HG03558 (cell line): ENCODE measurements around the gene PNMA1.
"Not testable (repeated sequence)": the region's sequence is repeated elsewhere in the genome, so short reads cannot be mapped to it uniquely, and the experiment has no call there.

Experiments
- ATAC-seq: cut with Tn5 transposase; IDR thresholded peaks from one replicate; pipeline ENCODE4 v1.9.1; 2021; ENCODE audit warnings: moderate number of reproducible peaks; ENCODE audit not compliant: unreplicated experiment; ENCODE audit errors: extremely low read depth

Gene PNMA1

DNA sequence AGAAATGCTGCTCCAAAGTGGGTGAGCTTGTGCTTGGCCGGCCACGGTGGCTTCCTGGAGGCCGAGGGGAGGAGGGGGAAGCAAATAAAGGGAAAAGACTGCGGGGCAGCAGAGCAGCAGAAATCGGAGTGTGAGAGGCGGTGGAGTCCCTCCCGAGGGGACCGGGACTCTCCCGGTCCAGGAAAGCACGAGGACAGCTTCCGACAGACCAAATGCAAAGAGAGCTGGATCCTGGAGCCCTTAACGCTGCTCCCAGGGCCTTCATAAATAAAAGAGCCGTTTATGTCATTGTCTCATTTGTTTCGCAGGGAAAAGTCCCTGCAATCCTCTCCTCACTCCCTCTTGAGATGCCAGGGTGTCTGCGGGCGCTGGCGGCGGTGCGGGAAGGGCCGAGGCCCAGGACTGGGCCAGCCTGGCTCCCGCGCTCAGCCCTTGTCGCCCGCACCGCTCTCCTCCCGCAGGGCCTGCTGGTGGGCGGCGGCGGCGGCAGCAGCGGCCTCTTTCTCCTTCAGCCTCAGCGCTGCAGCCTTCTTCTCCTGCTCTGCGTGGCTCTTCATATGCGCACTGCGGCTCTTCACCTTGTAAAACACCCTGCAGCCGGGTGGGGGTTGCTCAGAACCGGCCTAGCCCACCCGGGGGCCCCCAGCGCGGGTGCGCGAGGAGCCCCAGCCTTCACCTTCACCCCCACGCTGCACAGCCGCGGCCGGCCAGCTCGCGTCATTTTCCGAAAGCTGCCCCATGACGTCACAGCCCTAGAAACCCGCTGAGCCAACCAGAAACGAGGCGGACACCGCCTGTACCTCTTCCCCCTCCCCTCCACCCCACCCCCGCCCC, 4.5 kb upstream of the PNMA1 start:
- no peak for ATAC-seq

DNA sequence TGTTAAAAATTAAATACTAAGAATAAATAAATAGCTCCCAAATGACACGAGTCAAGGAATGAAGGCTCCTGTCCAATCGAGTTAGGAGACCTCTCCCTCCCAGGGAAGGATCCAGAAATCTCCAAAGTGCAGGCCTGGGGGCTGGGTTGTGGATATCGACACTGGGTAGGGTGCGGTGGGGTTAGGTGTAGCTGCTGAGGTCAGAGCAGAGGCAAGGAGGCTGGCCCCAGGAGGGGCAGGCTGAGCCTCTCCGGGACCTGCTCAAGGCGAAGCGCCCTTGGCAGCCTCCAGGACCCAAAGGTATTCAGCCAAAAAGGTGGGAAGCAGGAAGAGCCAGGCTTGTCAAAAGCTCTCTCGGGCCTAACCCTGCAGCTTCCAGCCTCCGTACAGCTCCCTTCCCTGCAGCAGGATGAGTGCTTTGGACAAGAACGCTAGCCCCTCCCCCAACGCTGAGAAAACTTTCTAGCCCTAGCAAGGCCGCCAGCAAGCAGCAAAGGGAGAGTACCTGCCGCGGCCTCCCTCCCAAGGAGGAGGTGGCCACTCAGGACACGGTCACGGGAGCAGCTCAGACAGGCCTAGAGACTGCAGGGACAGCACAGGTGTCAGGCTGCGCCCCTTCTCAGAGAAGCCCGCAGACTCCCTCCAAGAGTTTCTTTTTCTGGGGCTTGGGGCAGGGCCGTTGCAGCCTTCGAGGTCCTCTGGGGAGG, 3.7 kb upstream of the PNMA1 start:
- no peak for ATAC-seq

DNA sequence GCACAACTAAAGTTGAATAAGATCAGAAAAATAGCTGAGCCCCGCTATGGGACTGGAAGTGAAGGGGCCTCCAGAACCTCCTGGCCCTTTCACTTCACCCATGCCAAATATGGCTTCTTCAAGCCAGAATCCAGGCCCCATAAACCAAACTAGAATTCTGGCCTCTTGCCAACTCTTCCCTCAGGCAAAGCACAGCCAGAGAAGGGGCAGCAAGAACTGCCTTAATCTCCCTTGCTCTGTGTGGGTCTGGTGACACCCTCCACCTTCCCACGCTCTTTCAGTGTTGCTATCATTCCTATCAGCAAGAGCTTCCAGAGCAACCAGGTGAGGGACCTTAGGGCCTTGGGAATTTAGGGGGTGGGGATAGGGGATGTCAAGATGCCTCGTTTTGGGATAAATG, 3.1 kb upstream of the PNMA1 start:
- no peak for ATAC-seq

DNA sequence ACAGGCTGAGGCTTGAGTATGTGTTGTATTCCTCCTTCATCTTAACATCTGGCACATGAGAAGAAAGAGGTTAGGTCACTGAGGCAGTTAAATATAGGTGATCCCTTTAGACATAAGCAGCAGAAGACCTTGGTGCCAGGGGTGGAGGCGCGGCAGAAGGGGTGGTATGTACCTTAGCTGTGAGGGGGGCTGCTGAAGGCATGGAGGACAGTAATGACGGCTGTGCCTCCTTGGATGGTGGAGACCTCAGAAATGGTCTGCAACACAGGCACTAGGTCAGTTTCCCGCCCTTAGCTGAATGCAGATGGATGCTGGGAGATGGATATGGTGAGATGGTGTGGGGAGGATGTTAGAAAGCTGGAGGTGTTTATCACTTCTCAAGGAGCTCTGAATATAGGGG, 1.5 kb upstream of the PNMA1 start:
- ATAC-seq = no peak

DNA sequence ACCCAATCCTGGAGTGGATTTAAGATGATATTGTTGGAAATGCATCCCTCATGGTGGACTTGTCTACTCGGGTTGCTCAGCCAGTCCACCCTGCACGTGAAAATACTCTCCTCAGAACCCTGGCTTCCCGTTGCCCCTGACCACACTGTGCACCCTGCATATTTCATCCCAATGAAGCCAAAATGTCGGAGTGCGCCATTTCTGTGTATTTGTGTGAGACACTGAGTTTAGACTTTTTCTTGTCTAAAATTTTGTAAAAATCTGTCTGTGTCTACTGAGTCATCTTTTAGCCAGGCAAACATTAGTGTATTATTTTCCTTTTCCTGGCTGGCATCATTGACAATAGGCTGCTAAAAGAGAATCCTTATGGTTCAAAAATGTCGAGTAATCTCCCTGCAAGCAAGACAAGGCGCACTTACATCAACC, 485 bp upstream of the PNMA1 start:
- no peak for ATAC-seq

DNA sequence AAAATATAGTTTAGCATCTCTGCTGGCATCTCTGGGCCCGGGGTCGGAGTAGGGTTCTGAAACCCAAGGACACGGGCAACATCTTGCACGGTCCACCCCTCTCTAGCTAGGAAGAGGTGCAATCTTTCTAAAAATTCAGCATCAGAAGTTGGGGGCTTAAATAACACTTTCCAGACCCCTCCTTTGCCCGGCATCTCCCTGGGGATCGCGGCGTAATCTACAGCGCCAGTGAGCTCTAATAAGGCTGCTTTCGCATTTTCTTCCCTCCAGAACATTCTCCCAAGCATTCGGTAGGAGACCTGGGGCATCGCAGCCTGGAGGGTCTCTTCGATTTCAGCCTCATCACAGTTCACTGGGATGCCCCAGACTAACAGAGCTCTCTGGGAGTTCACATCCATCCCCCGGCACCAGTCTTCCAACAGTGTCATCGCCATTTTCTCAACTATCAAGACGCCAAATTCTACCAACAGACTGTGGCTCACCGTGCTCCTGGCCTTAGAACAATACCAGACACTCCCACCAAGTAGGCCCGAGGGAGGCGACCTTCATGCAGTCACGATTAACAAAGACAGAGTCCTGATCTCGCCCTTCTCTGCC, 880 bp downstream of the PNMA1 start:
- no peak for ATAC-seq

DNA sequence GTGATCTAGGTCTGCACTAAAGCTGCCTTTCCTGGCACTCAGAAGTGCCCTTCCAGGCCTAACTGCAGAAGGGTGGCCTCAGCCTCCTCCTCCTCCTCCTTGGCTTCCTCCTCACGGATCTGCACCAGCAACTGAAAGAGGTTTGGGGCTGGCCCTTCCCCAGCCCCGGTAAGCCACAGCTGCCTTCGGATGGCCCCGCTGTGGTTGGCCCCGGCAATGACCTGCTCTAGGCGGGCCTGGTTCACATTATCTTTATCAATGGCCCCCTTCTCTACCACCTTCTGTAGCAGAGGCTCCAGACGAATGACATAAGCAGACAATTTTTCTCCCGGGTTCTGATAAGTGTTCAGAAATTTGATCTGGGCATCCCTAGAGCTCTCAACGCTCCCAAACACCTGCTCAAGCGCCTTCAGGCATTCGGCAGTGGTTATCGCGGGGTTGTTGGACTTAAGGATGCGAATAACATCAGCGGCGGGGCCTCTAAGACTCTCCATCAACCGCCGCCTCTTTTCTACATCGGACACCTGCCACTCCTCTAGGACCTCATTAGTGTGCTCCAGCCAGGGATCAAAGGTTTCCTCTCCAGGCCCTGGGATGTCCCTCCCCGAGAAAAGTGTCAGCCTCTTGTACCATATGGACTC, 1.5 kb downstream of the PNMA1 start:
- ATAC-seq = no peak

DNA sequence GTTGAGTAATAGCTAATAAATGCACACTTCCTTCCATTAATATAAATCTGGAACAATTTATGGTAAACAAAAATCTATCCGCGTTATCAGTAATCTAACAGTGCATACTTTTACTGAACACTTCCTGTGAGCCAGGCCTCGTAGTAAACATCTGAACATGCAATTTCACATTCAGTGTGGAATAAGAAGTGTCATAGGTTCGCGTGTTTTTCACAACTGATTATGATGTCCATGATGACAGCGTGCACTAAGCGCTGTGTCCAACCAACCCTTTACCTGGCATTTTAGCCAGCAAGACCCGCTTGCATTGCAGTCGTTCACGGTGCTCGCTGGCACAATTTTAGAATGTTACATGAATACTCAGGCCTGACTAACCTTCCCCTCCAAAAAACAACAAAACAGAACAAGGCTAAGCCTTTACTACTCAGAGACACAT, 2.1 kb downstream of the PNMA1 start:
- no peak for ATAC-seq

DNA sequence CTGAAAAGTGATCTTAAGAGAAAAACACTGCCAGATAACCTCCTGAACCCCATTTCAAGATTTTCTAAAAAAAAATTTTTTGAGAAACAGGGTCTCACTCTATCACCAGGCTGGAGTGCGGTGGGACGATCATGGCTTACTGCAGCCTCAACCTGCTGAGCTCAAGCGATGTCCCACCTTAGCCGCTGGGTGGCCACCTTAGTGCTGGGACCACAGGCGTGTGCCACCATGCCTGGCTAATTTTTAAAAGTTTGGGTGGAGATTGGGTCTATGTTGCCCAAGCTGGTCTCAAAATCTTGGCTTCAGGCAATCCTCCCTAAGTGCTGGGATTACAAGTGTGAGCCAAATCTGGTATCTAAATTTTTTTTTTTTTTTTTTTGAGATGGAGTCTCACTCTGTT, 3.4 kb downstream of the PNMA1 start:
- no peak for ATAC-seq

DNA sequence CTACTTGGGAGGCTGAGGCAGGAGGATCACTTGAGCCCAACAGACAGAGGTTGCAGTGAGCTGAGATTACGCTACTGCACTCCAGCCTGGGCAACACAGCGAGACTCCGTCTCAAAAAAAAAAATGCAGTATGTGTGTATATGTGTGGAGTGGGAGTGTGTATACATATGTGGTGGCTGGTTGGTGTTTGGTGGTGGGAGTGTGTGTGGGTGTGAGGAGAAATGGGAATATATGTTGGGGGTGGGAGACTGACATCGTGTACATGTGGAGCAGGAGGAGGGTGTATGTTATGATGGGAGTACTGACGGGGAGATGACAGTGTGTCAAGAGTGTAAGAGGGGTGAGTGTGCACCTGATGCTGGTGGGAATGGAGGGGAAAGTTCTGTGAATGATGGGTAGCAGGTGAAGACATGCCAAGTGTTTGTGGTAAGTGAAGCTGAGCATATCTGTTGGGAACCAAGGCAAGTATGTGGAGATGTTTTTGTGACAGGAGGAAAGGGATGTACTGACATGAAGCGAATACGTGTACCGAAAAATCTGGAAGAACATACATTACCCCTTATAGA, 4.2 kb downstream of the PNMA1 start:
- no peak for ATAC-seq

DNA sequence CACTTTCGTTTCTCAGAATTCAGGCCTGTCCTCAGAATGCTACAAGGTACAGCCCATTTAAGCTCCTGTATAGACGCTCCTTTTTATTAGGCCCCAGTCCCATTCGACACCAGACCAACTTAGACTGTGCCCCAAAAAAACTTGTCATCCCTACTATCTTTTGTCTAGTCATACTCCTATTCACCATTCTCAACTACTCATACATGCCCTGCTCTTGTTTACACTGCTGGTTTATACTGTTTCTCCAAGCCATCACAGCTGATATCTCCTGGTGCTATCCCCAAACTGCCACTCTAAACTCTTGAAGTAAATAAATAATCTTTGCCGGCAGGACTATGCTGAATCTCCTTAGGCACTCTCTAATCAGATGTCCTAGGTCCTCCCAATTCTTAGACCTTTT, 6.1 kb downstream of the PNMA1 start:
- ATAC-seq = not testable (repeated sequence)

DNA sequence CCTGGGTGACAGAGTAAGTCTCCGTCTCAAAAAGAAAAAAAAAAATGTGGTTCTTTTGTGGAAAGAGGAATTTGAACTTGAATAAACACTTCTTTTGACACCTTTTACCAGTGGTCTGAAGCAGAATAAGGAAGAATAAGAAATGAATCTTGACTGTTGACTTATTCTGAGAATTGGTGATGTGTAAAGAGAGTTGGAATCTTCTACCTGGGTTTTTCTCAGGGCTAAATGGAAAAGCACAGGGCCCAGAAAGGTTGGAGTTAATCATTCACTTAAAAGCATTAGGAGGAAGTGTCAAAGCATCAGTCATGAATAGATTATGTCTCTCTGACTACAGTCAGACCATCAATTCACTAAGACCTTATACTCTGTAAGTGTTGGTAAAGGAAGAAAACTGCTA, 13.9 kb downstream of the PNMA1 start:
- ATAC-seq = no peak

DNA sequence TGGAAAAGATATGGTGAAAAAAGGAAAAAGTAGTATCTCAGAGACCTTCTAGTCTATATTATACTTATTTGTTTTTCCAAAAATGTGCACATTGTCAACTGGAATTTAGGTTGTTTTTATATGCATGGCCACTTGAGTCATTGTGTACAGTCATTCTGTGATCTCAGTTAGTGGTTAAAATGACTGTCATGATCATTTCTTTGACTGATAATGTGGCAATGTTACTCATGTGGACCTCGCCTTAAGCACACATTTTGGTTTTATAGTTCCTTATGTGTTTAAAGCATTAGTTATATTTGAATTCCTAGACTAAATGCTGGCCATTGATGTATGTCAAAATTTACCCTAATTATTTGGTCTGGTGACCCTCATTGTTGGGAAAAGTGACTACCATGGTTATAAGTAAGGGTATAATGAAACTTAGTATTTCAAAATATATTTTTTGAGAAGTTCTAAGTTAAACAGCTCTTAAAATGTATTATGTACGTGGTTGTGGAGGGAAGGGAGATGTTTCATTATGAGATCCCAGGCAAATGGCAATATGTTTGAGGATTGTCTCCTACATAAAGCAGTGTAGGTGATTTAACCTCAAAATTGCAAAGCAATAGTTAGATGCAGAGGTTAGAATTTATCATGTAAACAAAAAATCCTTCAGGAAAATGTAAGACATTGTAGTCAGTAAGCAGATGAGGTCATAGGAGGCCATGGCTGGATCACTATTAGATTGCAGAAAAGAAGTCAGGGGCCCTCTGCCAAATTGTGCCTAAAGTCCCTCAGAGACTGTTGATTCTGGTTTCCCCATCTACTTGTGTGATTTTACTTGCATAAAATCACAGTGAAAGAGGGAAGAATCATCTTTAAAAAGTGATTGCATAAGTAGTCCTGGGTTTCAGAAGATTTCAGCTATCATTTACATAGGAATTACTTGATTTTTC, 17.5 kb downstream of the PNMA1 start:
- ATAC-seq = peak; percentile 62

DNA sequence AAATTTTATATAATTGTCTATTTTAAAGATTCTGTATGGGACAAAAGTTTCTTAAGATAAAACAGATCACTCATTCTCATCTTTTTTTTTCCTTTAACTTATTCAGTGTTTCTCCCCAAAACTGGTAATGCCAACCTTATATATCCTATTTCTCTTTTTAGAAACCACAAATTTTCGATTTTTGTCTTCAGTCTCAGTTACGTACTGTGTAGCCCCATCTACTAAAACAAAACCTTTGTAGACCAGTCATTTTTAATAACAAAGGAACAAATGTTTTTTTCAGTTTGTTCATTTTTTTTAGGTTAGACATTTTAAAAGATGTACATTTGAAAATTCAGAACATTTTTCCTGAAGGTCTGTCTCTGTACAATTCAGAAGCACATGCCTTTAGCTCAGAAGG, 18.2 kb downstream of the PNMA1 start:
- no peak for ATAC-seq

DNA sequence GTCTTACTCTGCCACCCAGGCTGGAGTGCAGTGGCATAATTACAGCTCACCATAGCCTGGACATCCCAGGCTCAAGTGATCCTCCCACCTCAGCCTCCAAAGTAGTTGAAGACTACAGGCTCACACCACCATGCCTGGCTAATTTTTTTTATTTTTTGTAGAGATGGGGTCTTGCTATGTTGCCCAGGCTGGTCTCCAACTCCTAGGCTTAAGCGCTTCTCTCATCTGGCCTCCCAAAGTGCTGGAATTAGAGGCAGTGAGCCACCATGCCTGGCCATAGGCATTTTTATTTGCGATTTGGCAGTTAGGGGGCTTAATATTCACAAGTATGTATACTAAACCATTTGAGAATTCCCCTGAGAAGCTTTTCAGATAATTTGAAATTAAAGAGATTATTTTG, 19.1 kb downstream of the PNMA1 start:
- no peak for ATAC-seq

DNA sequence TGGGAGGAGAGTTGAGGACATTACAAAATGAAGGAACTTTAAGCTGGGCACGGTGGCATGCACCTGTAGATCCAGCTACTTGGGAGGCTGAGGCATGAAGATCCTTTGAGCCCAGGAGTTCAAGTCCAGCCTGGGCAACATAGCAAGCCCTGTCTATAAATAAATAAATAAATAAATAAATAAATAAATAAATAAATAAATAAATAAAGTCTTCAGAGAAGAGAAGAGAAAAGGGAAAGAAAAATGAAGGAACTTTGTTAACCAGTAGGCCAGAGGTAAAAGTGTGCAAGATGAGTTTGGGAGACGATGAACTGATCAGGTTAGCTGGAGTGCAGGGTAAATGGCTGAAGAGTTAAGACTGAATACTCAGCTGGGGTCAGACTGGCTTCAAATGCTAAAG, 20.1 kb downstream of the PNMA1 start:
- no peak for ATAC-seq

DNA sequence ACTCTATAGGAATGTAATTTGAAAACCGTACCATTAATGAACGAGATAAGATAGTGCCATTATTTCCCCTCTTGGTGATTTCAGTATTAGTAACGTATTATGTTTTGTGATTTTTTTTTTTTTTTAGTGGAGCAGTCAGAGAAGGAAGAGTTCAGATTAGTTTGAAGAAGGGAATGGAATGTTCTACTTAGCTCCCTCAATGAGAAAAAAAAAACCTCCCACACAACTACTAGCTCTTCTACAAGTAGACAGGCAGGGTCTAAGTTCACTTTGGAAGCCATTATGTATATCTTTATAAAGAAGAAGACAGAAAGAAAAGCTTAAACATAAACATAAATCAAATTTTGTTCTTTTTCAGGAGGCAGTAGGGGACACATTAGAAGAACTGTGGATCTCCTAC, 27.3 kb downstream of the PNMA1 start:
- ATAC-seq = no peak

DNA sequence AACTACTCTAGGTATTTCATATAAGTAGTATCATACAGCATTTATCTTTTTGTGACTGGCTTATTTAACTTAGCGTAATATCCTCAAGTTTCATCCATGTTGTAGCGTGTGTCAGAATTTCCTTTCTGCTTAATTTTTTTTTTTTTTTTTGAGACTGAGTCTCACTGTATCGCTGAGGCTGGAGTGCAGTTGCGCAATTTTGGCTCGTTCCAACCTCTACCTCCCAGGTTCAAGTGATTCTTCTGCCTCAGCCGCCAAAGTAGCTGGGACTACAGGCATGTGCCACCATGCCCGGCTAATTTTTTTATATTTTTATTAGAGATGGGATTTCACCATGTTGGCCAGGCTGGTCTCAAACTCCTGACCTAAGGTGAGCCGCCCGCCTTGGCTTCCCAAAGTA, 28.9 kb downstream of the PNMA1 start:
- ATAC-seq = no peak

DNA sequence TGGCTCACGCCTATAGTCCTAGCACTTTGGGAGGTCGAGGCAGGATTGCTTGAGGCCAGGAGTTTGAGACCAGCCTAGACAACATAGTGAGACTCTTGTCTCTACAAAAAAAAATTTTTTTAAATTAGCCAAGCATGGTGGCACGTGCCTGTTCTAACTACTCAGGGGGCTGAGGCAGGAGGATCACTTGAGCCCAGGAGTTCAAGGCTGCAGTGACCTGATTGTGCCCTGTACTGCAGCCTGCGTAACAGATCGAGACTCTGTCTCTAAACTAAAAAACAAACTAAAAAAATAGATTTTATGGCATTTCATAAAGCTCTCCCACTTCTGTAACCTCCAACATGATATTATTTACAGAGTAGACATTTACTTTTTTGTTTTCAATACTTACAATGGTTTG, 29.6 kb downstream of the PNMA1 start:
- no peak for ATAC-seq

DNA sequence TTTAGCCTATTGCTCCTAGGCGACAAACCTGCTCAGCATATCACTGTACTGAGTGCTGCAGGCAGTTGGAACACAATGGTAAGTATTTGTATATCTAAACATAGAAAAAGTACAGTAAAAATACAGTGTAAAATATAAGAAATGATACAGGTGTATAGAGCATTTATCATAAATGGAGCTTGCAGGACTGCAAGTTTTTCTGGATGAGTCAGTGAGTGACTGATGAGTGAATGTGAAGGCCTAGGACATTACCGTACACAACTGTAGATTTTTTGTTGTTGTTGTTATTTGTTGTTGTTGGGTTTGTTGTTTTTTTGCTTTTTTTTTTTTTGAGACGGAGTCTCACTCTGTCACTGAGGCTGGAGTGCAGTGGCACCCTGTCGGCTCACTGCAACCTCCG, 33.4 kb downstream of the PNMA1 start:
- no peak for ATAC-seq
